ENCODE data around the gene RELN.
"Not testable (repeated sequence)": the region's sequence is repeated elsewhere in the genome, so short reads cannot be mapped to it uniquely, and the experiment has no call there.

RELN gene

DNA sequence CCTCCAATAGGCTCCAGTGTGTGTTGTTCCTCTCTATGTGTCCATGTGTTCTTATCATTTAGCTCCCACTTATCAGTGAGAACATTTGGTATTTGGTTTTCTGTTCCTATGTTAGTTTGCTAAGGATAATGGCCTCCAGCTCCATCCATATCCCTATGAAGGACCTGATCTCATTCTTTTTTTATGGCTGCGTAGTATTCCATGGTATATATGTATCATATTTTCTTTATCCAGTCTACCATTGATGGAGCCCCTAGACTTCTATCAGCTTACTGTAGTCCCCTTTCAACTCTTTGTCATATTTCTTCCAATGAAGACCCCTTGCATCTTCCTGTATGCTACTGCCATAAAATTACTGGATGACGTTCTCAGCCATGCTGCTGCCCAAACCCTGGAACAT lies 208.9 kb downstream of the RELN start:
- DNase-seq: not testable (repeated sequence)

GRCh38 chr7:103777440-103777839 lies 212.0 kb downstream of the RELN start:
- no peak for DNase-seq

- no peak for DNase-seq
Observed at GRCh38 chr7:103773726-103774125, 215.7 kb downstream of the RELN start.

GRCh38 chr7:103772171-103772773 lies 217.2 kb downstream of the RELN start:
- no peak for DNase-seq

DNA sequence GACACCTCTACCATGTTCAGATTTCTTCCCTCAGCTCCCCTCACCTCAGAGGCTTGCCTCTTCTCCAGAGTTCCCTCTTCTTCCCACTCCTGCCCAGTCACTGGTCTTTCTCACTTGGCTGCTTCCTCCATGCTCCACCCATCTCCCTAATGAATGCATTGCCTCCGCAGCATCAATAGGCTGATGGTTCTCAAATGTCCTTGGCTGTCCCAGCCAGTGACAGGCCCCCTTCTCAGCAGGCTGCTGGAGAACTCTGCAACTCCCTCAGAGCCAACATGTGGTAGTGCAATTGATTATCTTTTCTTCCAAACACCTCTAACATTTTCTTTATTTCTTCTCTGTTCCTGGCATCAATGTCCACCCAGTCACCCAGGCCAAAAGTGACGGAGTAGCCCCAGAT lies 218.2 kb downstream of the RELN start:
- DNase-seq: no peak

DNA sequence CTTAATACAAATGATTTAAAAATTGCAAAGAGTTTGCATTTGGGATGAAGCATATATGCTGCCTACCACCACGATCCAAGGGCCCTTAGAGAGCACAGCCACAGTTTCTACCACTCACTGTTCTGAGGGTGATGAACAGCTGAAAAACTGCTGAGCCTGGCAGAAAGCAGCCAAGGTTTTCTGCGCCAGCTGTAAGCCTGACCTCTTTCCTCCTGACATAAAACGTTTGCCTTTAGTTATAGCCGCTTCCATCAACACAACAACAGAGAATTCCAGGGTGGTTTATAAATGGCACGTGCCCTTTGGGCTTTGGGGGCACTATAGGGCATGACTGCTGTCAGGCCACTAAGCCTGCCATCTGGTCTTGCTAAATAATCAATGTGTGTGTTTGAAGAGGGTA lies 222.8 kb downstream of the RELN start:
- no peak for DNase-seq

GRCh38 chr7:103765901-103766300 lies 223.6 kb downstream of the RELN start:
- no peak for DNase-seq

DNA sequence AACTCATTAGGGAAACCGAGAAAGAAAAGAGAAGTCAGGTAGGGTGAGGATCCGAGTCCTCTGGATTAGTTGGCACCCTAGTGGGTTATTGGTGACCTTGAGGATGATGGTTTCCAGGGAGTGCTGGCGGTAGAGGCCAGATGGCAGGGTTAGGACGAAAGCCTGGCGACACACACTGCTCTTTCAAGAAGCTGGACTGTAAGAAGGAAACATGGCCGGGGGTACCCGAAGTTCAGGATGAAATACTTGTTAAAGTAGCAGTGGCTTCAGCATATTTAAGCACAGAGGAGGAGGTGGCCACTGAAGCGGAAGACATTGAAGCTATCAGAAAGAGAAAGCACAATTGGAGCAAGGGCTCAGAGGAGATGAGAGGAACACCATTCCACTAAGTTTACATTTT lies 224.6 kb downstream of the RELN start:
- DNase-seq: no peak

DNA sequence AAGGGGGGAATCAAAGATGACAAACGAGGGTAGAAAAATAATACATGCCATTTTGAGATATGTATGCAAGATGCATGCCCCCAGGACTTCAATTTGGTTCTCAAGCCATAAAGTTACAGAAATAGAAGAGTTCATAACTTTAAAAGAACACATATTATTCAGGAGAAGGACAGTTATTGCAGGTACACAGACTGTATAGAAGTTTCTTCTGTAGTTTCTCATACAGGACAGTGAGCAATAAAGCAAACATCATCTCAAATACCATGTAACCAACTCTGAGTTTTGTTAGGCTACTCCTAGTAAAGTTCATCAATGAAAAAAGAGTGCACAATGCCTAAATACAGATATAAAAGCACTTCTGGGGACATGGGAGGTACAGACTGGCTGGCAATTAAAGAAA lies 226.6 kb downstream of the RELN start:
- DNase-seq: no peak

DNA sequence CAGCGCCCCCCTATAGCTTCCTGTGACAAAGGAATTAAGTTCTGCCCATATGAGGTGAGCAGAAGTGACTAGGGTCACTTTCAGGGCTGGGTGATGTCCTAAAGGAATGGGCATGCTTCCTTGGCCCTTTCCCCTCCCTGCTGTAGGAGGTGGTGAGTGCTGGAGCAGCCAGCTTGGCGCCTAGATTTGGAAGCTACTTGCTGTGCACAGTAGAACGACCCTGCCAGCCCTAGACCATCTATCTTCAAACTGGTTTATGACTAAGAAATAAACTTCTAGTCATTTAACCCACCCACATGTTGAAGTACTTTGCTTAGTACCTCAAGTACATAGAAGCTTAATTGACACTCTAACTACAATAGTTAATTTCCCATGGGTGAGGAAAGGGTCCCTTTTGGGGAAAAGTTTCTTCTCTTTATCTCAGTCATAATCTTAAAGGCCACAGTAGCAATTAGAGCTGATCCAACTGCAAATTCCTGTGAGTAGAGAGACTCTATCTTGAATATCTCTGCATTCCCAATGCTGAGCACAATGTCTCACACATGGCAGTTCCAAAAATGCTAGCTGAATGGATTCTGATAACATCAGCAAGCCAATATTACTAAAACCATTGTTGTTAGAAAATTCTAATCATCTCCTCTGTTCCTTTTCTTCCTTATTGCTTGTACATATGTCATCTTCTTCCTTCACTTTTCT lies 227.2 kb downstream of the RELN start:
- DNase-seq: no peak

DNA sequence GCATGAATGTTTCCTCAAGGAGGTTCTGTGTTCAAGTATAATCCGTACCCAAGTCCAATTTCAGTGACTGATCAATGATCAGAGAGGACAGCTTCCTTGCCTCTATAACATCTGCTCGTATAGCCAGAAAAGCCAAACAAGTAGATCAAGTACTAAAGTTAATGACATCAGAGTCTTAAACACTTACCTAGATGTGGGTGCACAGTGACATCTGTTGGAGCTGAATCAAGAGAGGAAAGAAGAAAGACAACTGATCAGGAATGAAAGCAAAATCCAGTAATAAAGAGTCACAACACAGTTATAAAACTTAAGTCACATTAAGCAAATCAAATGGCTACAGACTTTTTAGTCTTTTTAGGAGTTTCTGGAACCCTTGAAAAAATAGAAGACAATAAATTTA lies 236.5 kb downstream of the RELN start:
- no peak for DNase-seq

DNA sequence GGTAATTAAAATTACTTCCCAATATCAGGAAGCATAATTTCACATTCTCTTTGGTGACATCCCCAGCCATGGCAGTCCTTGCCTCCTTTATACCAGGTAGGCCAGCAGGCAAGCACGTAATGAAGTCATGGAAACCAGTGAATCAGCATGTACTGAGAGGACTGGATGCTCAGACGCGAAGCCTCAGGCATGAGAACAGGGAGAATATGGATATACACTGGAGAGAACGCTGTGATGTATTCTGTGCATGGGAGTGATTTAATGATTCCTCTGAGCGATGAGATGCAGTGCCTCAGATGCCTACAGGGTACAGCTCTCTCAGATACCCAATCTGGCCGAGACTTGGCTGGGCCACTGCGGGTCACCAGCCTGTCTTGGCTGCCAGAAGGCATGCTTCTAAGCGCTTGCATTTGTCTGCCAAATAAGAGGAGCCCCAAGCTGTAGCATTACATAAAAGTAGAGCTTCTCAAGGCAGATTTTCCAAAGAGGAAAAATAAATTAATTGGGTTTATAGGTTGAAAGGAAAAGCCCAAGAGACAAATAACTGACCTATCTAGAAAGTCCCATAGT lies 238.1 kb downstream of the RELN start:
- no peak for DNase-seq

DNA sequence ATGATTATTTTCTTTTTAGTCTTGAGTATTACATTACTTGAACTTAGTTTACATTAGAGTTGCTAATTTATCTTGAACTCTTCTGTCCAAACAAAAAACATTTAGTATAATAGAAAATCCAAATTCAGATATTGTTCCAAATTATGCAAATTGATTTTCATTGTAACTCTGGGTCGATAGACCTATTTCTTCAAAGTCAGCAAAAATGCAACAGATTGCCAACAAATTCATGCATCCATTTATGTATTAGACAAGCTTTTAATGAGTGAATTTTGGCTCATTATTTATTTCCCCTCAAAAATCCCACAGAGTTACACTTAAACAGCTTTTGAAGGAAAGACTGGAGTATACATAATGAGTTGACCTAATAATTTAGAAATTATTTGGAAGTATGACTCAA lies 240.8 kb downstream of the RELN start:
- no peak for DNase-seq

DNA sequence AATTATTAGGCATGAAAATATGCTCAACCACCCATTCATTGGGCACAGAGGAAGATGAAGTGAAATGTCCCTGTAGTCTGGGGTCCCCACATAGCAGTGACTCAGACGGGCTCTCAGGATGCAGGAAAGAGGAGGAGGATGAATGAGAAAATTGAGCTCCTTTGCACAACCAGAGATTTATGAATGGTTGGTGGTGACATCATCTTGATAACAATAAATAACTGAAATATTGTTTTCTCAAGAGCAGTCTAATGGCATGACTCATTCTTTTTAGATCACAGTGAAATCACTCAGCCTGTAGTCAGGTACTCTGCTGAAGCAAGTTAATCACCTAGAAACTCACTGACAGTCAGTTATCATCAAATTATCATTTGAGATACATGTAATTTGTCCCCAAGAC lies 254.1 kb downstream of the RELN start:
- DNase-seq: no peak

- DNase-seq: no peak
Observed at GRCh38 chr7:103731169-103731568, 258.3 kb downstream of the RELN start.

- no peak for DNase-seq
Observed at GRCh38 chr7:103729026-103729425, 260.4 kb downstream of the RELN start.

GRCh38 chr7:103727982-103728610 lies 261.4 kb downstream of the RELN start:
- DNase-seq: no peak

GRCh38 chr7:103719070-103719469 lies 270.4 kb downstream of the RELN start:
- DNase-seq: no peak

- no peak for DNase-seq
Observed at GRCh38 chr7:103718482-103719061, 270.9 kb downstream of the RELN start.

DNA sequence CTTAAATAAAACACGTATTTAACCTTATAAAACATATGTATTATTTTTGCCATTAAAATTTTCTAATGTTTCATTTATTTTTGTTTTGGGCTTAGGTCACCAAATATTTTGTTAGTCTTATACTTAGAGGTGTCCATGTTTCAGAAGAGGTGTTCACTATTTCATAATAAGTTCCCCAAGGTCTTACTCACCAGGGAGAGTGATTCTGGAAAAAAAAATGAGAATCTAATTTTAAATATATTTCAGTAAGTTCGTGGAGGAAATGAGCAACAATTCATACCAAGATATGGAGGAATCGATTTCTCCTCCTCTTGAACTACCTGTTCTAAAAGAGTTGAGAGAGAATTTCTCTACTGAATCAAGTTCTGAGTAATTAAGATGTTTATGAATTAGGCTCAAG lies 271.9 kb downstream of the RELN start:
- DNase-seq: no peak

GRCh38 chr7:103715376-103716120 lies 273.9 kb downstream of the RELN start:
- DNase-seq: no peak

GRCh38 chr7:103714376-103714927 lies 275.0 kb downstream of the RELN start:
- DNase-seq: no peak

Data from suppressor macrophage (primary cell).